Erythroblast (primary cell): Measurements from ENCODE around the gene IGIP.

Experiments
- GATA1 ChIP-seq: IDR thresholded peaks from 2 replicates; pipeline ENCODE4 v1.6.1; 2011; ENCODE audit warnings: low read depth, mild to moderate bottlenecking, control low read depth, low read length, moderate library complexity
- POLR2A ChIP-seq: IDR thresholded peaks from 2 replicates; pipeline ENCODE4 v1.6.1; 2011; ENCODE audit warnings: mild to moderate bottlenecking, low read length

- TF ChIP-seq POLR2A, result no peak
- no peak for TF ChIP-seq GATA1
Measured at GRCh38 chr5:140111011-140111858, 14.5 kb upstream of the IGIP start.
